OCI-LY7 (cell line): ENCODE measurements around the gene ALOX5.

ENCODE experiments used
- CTCF ChIP-seq: fragments of 200-600 bp; sonication (generic); conservative IDR thresholded peaks from 2 replicates; pipeline ENCODE4 v1.5.1; 2014; ENCODE audit warnings: mild to moderate bottlenecking, antibody characterized with exemption, low read length, moderate library complexity, mixed read lengths
- EZH2phosphoT487 ChIP-seq: fragments of 200-600 bp; sonication (generic); IDR thresholded peaks from 2 replicates; pipeline ENCODE4 v1.6.1; 2018; ENCODE audit warnings: low read depth, borderline replicate concordance, mild to moderate bottlenecking, mixed run types, antibody characterized with exemption, low read length, moderate library complexity, mixed read lengths

- TF ChIP-seq CTCF (no peak), EZH2phosphoT487 (no peak)
These were observed 46.6 kb downstream of the ALOX5 start for GRCh38 chr10:45420453-45421192.
